HepG2 (cell line): ENCODE results near the gene CERS6. TPM values are rescaled to one million over a fixed set of nuclear protein-coding genes. Genes with fewer than 3 reads are reported as not detected.

Experiments used
- ATAC-seq: fragments of 200-7000 bp; cut with Tn5 transposase; 3 replicates; pipeline ENCODE4 v1.9.1; 2020; ENCODE audit warnings: mild to moderate bottlenecking, moderate library complexity
- BruUV-seq: library from RNA; stranded (reverse); fragments of 400-500 nt; replicated peaks from 2 replicates; lab custom pipeline; 2021; lab: Mats Ljungman, UMichigan
- CTCF ChIA-PET: fragments of 300-600 bp; formaldehyde crosslinking; extraction: SDS; loops from one replicate; lab custom pipeline; 2021; ENCODE audit warnings: low total read pairs, inconsistent platforms, low intra/inter-chr PET ratio; lab: Yijun Ruan, JAX
- POLR2A ChIA-PET: fragments of 350-600 bp; sonication (Branson Sonifier 250); formaldehyde crosslinking; loops from one replicate; lab custom pipeline; 2020; ENCODE audit warnings: antibody characterized with exemption, inconsistent platforms; lab: Yijun Ruan, JAX
- DNase-seq: peaks from one replicate; pipeline ENCODE4 v3.0.0-alpha.2; 2015; ENCODE audit warnings: low spot score
- FAIRE-seq: peaks from 3 replicates; lab custom pipeline; 2011; peaks lifted over from hg19 to GRCh38; lab: Jason Lieb, UNC
- H2AFZ ChIP-seq: one replicate; pipeline ENCODE4 v1.6.1; 2011; ENCODE audit warnings: low read length, inconsistent platforms
- H3K27ac ChIP-seq: fragments of 300-600 bp; 3 replicates; pipeline ENCODE4 v1.8.0; 2011; ENCODE audit warnings: mixed run types, mild to moderate bottlenecking, mixed read lengths, low read length, inconsistent platforms; ENCODE audit not compliant: insufficient read depth; ENCODE audit errors: extremely low read length
- H3K27me3 ChIP-seq, 2 experiments: fragments of 200-600 bp in 1 of 2; 2 replicates in 1 of 2; 3 replicates in 1 of 2; pipeline versions ENCODE4 v1.6.0 to v1.8.0; 2011; ENCODE audit warnings: low read length in 2 of 2, mild to moderate bottlenecking in 2 of 2, moderate library complexity in 2 of 2, inconsistent platforms in 1 of 2; ENCODE audit not compliant: insufficient read depth in 2 of 2, control insufficient read depth in 1 of 2
- H3K36me3 ChIP-seq, 2 experiments: fragments of 200-600 bp in 1 of 2; replicated peaks in 1 of 2; 2 replicates in 1 of 2; 3 replicates in 1 of 2; pipeline versions ENCODE4 v1.5.1 to v1.8.0; 2011; ENCODE audit warnings: low read length in 2 of 2, inconsistent platforms in 1 of 2; ENCODE audit not compliant: insufficient read depth in 2 of 2, control insufficient read depth in 1 of 2
- H3K4me1 ChIP-seq: 2 replicates; pipeline ENCODE4 v1.5.1; 2012; ENCODE audit warnings: low read length, inconsistent platforms; ENCODE audit not compliant: insufficient read depth
- H3K4me2 ChIP-seq: 2 replicates; pipeline ENCODE4 v1.6.0; 2011; ENCODE audit warnings: low read depth, low read length, inconsistent platforms
- H3K4me3 ChIP-seq, 3 experiments: fragments of 200-600 bp in 1 of 3; sonication (generic), shearing (Covaris generic) in 1 of 3; replicated peaks in 1 of 3; 2 replicates each; pipeline ENCODE4 v1.5.1; 2011 to 2016; ENCODE audit warnings: low read length in 3 of 3, inconsistent platforms in 2 of 3, low read depth in 2 of 3, mild to moderate bottlenecking in 2 of 3, control low read depth in 1 of 3, mixed read lengths in 1 of 3; ENCODE audit not compliant: insufficient read depth in 1 of 3
- H3K79me2 ChIP-seq: one replicate; pipeline ENCODE4 v1.6.1; 2011; ENCODE audit warnings: low read length, inconsistent platforms; ENCODE audit not compliant: insufficient read depth
- H3K9ac ChIP-seq: 2 replicates; pipeline ENCODE4 v1.6.0; 2011; ENCODE audit warnings: mild to moderate bottlenecking, low read depth, low read length, inconsistent platforms; ENCODE audit not compliant: insufficient read depth
- H3K9me3 ChIP-seq: 2 replicates; pipeline ENCODE4 v1.5.1; 2012; ENCODE audit warnings: mild to moderate bottlenecking, low read length
- H4K20me1 ChIP-seq: 2 replicates; pipeline ENCODE4 v1.6.0; 2011; ENCODE audit warnings: inconsistent platforms, mild to moderate bottlenecking, low read length, moderate library complexity; ENCODE audit not compliant: insufficient read depth
- EED ChIP-seq: sonication (generic); formaldehyde crosslinking; IDR thresholded peaks from 2 replicates; pipeline ENCODE4 v1.5.0; 2020; ENCODE audit warnings: mild to moderate bottlenecking, missing genetic modification reagents
- HMGA1 ChIP-seq: sonication (generic); formaldehyde crosslinking; conservative IDR thresholded peaks from 2 replicates; pipeline ENCODE4 v1.4.0; 2020; ENCODE audit warnings: missing genetic modification reagents
- ISX ChIP-seq: sonication (generic); formaldehyde crosslinking; conservative IDR thresholded peaks from 2 replicates; pipeline ENCODE4 v1.5.0; 2020; ENCODE audit warnings: missing genetic modification reagents
- REXO4 ChIP-seq: sonication (generic); formaldehyde crosslinking; IDR thresholded peaks from 2 replicates; pipeline ENCODE4 v1.8.0; 2022; ENCODE audit warnings: missing genetic modification reagents, mild to moderate bottlenecking, borderline replicate concordance
- TERF1 ChIP-seq: sonication (generic); formaldehyde crosslinking; IDR thresholded peaks from 2 replicates; pipeline ENCODE4 v1.8.0; 2022; ENCODE audit warnings: mild to moderate bottlenecking, missing genetic modification reagents, moderate library complexity
- YY1 ChIP-seq: IDR thresholded peaks from 2 replicates; pipeline ENCODE4 v1.6.1; 2011; ENCODE audit warnings: low read length, low read depth, moderate library complexity, mild to moderate bottlenecking; ENCODE audit not compliant: insufficient read depth, insufficient replicate concordance
- ZFYVE20 ChIP-seq: sonication (generic); formaldehyde crosslinking; IDR thresholded peaks from 2 replicates; pipeline ENCODE4 v1.8.0; 2023; ENCODE audit warnings: low read depth, mild to moderate bottlenecking, moderate library complexity, missing genetic modification reagents, borderline replicate concordance
- ZGPAT ChIP-seq: IDR thresholded peaks from 2 replicates; pipeline ENCODE4 v1.6.1; 2016; ENCODE audit warnings: mild to moderate bottlenecking
- ZNF282 ChIP-seq: fragments of 450-650 bp; IDR thresholded peaks from 2 replicates; pipeline ENCODE4 v1.6.1; 2018; ENCODE audit not compliant: partially characterized antibody
- ZNF546 ChIP-seq: sonication (generic); formaldehyde crosslinking; conservative IDR thresholded peaks from 2 replicates; pipeline ENCODE4 v1.8.1; 2023; ENCODE audit warnings: mild to moderate bottlenecking, missing genetic modification reagents
- ZNF580 ChIP-seq: IDR thresholded peaks from 2 replicates; pipeline ENCODE4 v1.6.1; 2016; ENCODE audit warnings: low read depth, borderline replicate concordance
- ZNF781 ChIP-seq: sonication (generic); formaldehyde crosslinking; IDR thresholded peaks from 2 replicates; pipeline ENCODE4 v1.5.1; 2020; ENCODE audit warnings: borderline replicate concordance, mild to moderate bottlenecking, missing genetic modification reagents; ENCODE audit errors: not compliant biosample characterization
- WGBS: methylation state at CpG from one replicate; pipeline ENCODE4 v1.1.6; 2017; ENCODE audit warnings: low lambda C conversion rate; 5-methylcytosine and 5-hydroxymethylcytosine counted together
- in situ Hi-C: cut with HindIII; loops from 2 replicates; pipeline ENCODE4 v1.10.0; 2017; ENCODE audit warnings: low pct_unique_long_range_greater_than_20kb; ENCODE audit not compliant: extremely low pct_ligation_motif_present
- intact Hi-C: fragments of 100-400 bp; cut with micrococcal nuclease; formaldehyde crosslinking; loops from one replicate; pipeline ENCODE4 v1.10.0; 2022; ENCODE audit not compliant: unreplicated experiment
- polyA plus RNA-seq, 8 experiments: library from polyadenylated mRNA; depleted of rRNA in 3 of 8; stranded (reverse) in 7 of 8; unstranded in 1 of 8; fragments of >200 nt; fragmentation: Illumina TruSeq in 4 of 8; extraction: Trizol in 4 of 8; gene quantifications; 2 replicates each; pipeline versions ENCODE4 v1.2.1 to v1.2.3, GENCODE V29; 2011 to 2016; ENCODE audit warnings: low read depth in 4 of 8, missing spikeins in 1 of 8, mixed read lengths in 1 of 8; ENCODE audit not compliant: insufficient read depth in 1 of 8
- total RNA-seq, 5 experiments: library from RNA; depleted of rRNA; stranded (reverse); fragments of >200 nt; fragmentation: Illumina TruSeq; extraction: Trizol; gene quantifications; 2 replicates each; pipeline ENCODE4 v1.2.3, GENCODE V29; 2016; ENCODE audit warnings: low read depth in 1 of 5
- TF ChIP-seq, protein P1 (sequence below): sonication (generic); formaldehyde crosslinking; IDR thresholded peaks from 2 replicates; pipeline ENCODE4 v1.8.1; 2023; ENCODE audit warnings: mild to moderate bottlenecking, missing genetic modification reagents, borderline replicate concordance
- TF ChIP-seq, protein P2 (sequence below): sonication (generic); formaldehyde crosslinking; IDR thresholded peaks from 2 replicates; pipeline ENCODE4 v1.8.1; 2023; ENCODE audit warnings: missing genetic modification reagents, mild to moderate bottlenecking, borderline replicate concordance
- TF ChIP-seq, protein P3 (sequence below): sonication (generic); formaldehyde crosslinking; IDR thresholded peaks from 2 replicates; pipeline ENCODE4 v1.4.0; 2020; ENCODE audit warnings: missing genetic modification reagents, borderline replicate concordance

CERS6 gene
- total and polyA plus RNA-seq, 2 of the 13 experiments (the other 11 are each of a cell fraction or from before 2014, with no cell fraction given), result 10.1 to 20.3 TPM

DNA sequence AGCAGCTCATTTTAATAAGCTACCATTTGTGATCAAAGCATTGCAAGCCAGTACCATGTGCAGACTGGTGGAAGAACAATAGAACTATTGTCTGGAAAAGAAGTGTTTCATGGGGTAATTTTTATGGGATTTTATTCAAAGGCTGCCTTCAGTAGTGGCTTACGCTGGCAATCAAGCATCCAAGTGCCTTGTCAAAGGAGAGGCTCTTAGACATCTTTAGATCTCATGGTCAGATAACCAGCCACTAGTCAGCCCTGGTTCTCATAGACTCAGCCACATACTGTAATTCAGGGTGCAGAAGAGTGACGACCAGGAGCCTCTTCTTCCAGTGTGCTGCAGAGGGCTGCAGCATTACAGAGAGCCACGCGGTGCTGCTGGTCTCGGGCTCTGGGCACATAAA is 247.9 kb downstream of the CERS6 start:
- Histone ChIP-seq H3K4me2 (no peak overlapping the region), H3K36me3 (no peaks in the 10 kb centered on the region; a peak in 1 of 5 replicates), H3K27ac (no peak overlapping the region), H3K9ac (no peak overlapping the region), H3K4me1 (no peaks in the 10 kb centered on the region), H4K20me1 (no peaks in the 10 kb centered on the region), H3K4me3 (no peak overlapping the region), H2AFZ (no peak overlapping the region), H3K79me2 (no peaks in the 10 kb centered on the region), H3K9me3 (no peaks in the 10 kb centered on the region), H3K27me3 (no peaks in the 10 kb centered on the region)
- ATAC-seq (no peak; the same call in 2 of the 3 replicates), FAIRE-seq (no peak), DNase-seq (no peak)
- in situ Hi-C loops (no loop called here), intact Hi-C loops (no loop called here)
- 100% methylated on average over 4 of the region's 5 CpGs for WGBS
- CTCF ChIA-PET, result interaction anchor here (3.7 kb wide), 1 partner anchor 357 kb away, joined by 20 read pairs; no protein-coding TSS in a partner anchor
- BruUV-seq, result no TSS peak
- POLR2A ChIA-PET, result no interaction called here
- no peak for TF ChIP-seq HMGA1 (CRISPR knock-in tag)
- no peak for TF ChIP-seq YY1
- no peak for TF ChIP-seq ZNF282
- no peak for TF ChIP-seq ZNF580 (CRISPR knock-in tag)
- TF ChIP-seq ZGPAT (CRISPR knock-in tag), result no peak
- TF ChIP-seq ZNF546 (CRISPR knock-in tag), result no peak
- no peak for TF ChIP-seq ZFYVE20 (CRISPR knock-in tag)
- TF ChIP-seq TERF1 (CRISPR knock-in tag), result no peak
- TF ChIP-seq, protein P1, sequence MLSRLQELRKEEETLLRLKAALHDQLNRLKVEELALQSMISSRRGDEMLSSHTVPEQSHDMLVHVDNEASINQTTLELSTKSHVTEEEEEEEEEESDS (CRISPR knock-in tag), result no peak
- TF ChIP-seq ISX (CRISPR knock-in tag), result no peak
- TF ChIP-seq, protein P2, sequence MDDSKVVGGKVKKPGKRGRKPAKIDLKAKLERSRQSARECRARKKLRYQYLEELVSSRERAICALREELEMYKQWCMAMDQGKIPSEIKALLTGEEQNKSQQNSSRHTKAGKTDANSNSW (CRISPR knock-in tag), result no peak
- TF ChIP-seq REXO4 (CRISPR knock-in tag), result no peak
- TF ChIP-seq, protein P3, sequence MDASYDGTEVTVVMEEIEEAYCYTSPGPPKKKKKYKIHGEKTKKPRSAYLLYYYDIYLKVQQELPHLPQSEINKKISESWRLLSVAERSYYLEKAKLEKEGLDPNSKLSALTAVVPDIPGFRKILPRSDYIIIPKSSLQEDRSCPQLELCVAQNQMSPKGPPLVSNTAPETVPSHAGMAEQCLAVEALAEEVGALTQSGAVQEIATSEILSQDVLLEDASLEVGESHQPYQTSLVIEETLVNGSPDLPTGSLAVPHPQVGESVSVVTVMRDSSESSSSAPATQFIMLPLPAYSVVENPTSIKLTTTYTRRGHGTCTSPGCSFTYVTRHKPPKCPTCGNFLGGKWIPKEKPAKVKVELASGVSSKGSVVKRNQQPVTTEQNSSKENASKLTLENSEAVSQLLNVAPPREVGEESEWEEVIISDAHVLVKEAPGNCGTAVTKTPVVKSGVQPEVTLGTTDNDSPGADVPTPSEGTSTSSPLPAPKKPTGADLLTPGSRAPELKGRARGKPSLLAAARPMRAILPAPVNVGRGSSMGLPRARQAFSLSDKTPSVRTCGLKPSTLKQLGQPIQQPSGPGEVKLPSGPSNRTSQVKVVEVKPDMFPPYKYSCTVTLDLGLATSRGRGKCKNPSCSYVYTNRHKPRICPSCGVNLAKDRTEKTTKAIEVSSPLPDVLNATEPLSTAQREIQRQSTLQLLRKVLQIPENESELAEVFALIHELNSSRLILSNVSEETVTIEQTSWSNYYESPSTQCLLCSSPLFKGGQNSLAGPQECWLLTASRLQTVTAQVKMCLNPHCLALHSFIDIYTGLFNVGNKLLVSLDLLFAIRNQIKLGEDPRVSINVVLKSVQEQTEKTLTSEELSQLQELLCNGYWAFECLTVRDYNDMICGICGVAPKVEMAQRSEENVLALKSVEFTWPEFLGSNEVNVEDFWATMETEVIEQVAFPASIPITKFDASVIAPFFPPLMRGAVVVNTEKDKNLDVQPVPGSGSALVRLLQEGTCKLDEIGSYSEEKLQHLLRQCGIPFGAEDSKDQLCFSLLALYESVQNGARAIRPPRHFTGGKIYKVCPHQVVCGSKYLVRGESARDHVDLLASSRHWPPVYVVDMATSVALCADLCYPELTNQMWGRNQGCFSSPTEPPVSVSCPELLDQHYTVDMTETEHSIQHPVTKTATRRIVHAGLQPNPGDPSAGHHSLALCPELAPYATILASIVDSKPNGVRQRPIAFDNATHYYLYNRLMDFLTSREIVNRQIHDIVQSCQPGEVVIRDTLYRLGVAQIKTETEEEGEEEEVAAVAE (CRISPR knock-in tag), result no peak
- TF ChIP-seq EED (CRISPR knock-in tag), result no peak
- no peak for TF ChIP-seq ZNF781 (CRISPR knock-in tag)
